ENCODE results near the gene TNK2.

- peak; percentile 30; the same call in 1 of the 2 replicates for TF ChIP-seq CTCF (conservative IDR thresholded peaks at IDR 0.05; ENCODE audit: low read length)
- TF ChIP-seq EZH2phosphoT487 (IDR thresholded peaks at IDR 0.05; ENCODE audit: borderline replicate concordance, low read depth, low read length): no peak
These were observed 18.5 kb downstream of the TNK2 start for GRCh38 chr3:195889870-195890295.

Data from OCI-LY7 (cell line).